Measurements from ENCODE around the gene ACAT1.
"Not testable (repeated sequence)": the region's sequence is repeated elsewhere in the genome, so short reads cannot be mapped to it uniquely, and the experiment has no call there.

The ACAT1 gene

GRCh38 chr11:108147150-108147549, 25.8 kb downstream of the ACAT1 start:
- DNase-seq: no peak

- no peak for DNase-seq
Measured at GRCh38 chr11:108148556-108148955, 27.2 kb downstream of the ACAT1 start.

- DNase-seq: no peak
Measured at GRCh38 chr11:108154591-108154990, 33.2 kb downstream of the ACAT1 start.

- DNase-seq: no peak
Measured at GRCh38 chr11:108160970-108161566, 39.7 kb downstream of the ACAT1 start.

- DNase-seq: not testable (repeated sequence)
Measured at GRCh38 chr11:108162878-108163277, 41.5 kb downstream of the ACAT1 start.

- DNase-seq: no peak
Measured at GRCh38 chr11:108167624-108168023, 46.3 kb downstream of the ACAT1 start.

GRCh38 chr11:108170184-108170583, 48.8 kb downstream of the ACAT1 start:
- no peak for DNase-seq

DNA sequence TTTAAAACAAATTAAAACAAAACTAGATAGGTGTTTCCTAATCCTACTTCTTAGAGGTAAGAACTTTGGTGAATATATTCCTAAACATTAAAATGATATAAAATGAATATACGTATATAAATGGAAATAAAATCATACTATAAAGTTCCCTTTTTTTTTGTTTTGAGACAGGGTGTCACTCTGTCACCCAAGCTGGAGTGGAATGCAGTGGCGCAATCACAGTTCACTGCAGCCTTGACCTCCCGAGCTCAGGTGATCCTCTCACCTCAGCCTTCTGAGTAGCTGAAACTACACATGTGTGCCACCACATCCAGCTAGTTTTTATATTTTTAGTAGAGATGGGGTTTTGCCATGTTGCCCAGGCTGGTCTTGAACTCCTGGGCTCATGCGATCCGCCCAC, 56.2 kb downstream of the ACAT1 start:
- DNase-seq: no peak

DNA sequence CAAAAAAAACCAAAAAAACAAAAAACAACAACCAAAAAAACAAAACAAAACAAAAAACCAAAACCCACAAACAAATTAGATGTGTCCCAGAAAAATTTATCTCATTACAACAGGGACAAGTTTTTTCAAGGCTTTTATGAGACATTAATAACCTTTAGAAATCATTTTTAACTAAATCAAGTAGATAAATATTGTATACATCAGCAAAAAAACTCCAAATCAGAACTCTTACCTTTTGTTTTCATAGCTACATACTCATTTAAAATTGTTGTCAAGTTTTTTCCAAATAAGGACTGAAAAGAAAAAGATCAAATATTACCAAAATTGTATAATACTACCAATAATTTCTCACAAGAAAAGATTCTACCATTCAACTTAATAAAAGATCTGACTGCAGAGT, 72.4 kb downstream of the ACAT1 start:
- no peak for DNase-seq

- DNase-seq: no peak
Measured at GRCh38 chr11:108196901-108197300, 75.5 kb downstream of the ACAT1 start.
